Right cardiac atrium (tissue), 5 donors: ENCODE measurements around the gene SNUPN. TPM values are rescaled to one million over a fixed set of nuclear protein-coding genes. Genes with fewer than 3 reads are reported as not detected.

Source experiments
- ATAC-seq, 2 donors: fragments of 200-7000 bp; cut with Tn5 transposase; one replicate each; pipeline versions ENCODE4 v1.8.0 to v1.9.1; 2020; ENCODE audit warnings: moderate library complexity in 2 of 2, mild to moderate bottlenecking in 1 of 2
- DNase-seq, 3 donors: peaks; one replicate each; pipeline ENCODE4 v3.0.0-alpha.2; 2020
- H3K27ac ChIP-seq: one replicate; pipeline ENCODE4 v1.5.1; 2013; ENCODE audit warnings: mild to moderate bottlenecking, low read length, control low read depth, moderate library complexity
- H3K27me3 ChIP-seq: one replicate; pipeline ENCODE4 v1.6.1; 2013; ENCODE audit not compliant: control insufficient read depth, insufficient read depth
- H3K4me1 ChIP-seq: one replicate; pipeline ENCODE4 v1.6.1; 2013; ENCODE audit warnings: low read length; ENCODE audit not compliant: control insufficient read depth, insufficient read depth
- H3K4me3 ChIP-seq: one replicate; pipeline ENCODE4 v1.5.1; 2013; ENCODE audit warnings: low read length, control low read depth
- H3K9me3 ChIP-seq: one replicate; pipeline ENCODE4 v1.6.1; 2013; ENCODE audit warnings: low read length; ENCODE audit not compliant: control insufficient read depth
- WGBS: extraction: QIAGEN DNeasy Blood & Tissue Kit; methylation state at CpG from one replicate; pipeline ENCODE4 v1.1.7; 2013; 5-methylcytosine and 5-hydroxymethylcytosine counted together
- intact Hi-C, 4 donors: fragments of 100-400 bp; cut with DNase I; formaldehyde crosslinking; loops; one replicate each; pipeline versions ENCODE4 v1.11.0 to v1.14.0; 2022 to 2023
- polyA plus RNA-seq: library from polyadenylated mRNA; stranded (reverse); fragments of 200-250 nt; gene quantifications from one replicate; pipeline ENCODE4 v1.2.3, GENCODE V29; 2013
- total RNA-seq, 4 donors: library from RNA; stranded (reverse); fragmentation: NEBNext Ultra II Directional; extraction: Animal tissue kit (Norgen Biotek cat#: 25700); gene quantifications; one replicate each; pipeline ENCODE4 v1.2.1, GENCODE V29; 2021
- donor health status: healthy with polysubstance abuse.
- donor health status: DM: no; HTN: yes; CAD: no.
- donor health status: DM: no; HTN: no; CAD: no.
- donor health status: DM: no; HTN: yes; CAD: no; lungs with severe emphysema.
- donor health status: DM: yes; HTN: yes; CAD: no.

The SNUPN gene
- total and polyA plus RNA-seq, 5 donors, result 15.3 to 19.8 (median 17.9) TPM

- Histone ChIP-seq H3K27me3 (no peaks in the 10 kb centered on the region), H3K27ac (no peak overlapping the region), H3K9me3 (no peaks in the 10 kb centered on the region), H3K4me1 (peaks cover 3% of the 10 kb centered on the region), H3K4me3 (no peak overlapping the region)
- intact Hi-C loops, result no loop called here
- WGBS, result 78% methylated on average over 2 of the region's 2 CpGs
- DNase-seq, result no peak
- no peak for ATAC-seq
Observed at GRCh38 chr15:75622505-75622904, 3.0 kb downstream of the SNUPN start.

DNA sequence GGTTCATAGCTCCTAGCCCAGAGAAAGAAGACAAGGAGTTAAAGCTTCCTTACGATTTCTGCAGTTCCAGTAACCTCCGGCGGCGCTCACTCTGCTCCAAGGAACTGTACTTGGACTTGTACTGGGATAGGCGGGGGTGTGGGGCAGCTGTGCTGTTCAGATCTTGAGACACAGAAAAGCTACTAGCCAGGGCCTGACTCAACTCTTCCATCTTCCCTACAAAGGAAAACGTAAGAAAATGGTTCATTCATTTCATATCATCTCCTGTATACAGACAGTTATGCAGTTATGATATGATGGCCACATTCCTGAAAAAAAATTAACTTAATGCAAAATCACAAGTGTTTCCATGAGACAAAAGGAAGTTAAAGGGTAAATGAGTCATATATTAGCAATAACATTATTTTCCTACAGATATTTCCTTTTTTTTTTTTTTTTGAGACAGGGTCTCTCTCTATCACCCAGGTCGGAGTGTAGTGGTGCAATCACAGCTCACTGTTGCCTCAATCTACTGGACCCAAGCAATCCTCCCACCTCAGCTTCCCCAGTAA is 4.6 kb downstream of the SNUPN start:
- DNase-seq (peak; percentile 87 to 94 (median 91)), ATAC-seq (peak; percentile 83 to 85)
- intact Hi-C loops, result no loop called here
- Histone ChIP-seq H3K4me3 (no peak overlapping the region), H3K27ac (peak overlapping the region; percentile 76), H3K9me3 (no peaks in the 10 kb centered on the region), H3K4me1 (peaks cover 3% of the 10 kb centered on the region), H3K27me3 (no peaks in the 10 kb centered on the region)
- WGBS, result 37% methylated on average over 7 of the region's 7 CpGs

GRCh38 chr15:75620058-75620820 is 5.3 kb downstream of the SNUPN start:
- WGBS, result 35% methylated on average over 4 of the region's 4 CpGs
- Histone ChIP-seq H3K4me1 (peaks cover 3% of the 10 kb centered on the region), H3K4me3 (no peak overlapping the region), H3K27ac (peak overlapping the region; percentile 56), H3K9me3 (no peaks in the 10 kb centered on the region), H3K27me3 (no peaks in the 10 kb centered on the region)
- ATAC-seq (peak; percentile 70 to 77), DNase-seq (peak; percentile 41 to 72 (median 55))
- intact Hi-C loops, result no loop called here

DNA sequence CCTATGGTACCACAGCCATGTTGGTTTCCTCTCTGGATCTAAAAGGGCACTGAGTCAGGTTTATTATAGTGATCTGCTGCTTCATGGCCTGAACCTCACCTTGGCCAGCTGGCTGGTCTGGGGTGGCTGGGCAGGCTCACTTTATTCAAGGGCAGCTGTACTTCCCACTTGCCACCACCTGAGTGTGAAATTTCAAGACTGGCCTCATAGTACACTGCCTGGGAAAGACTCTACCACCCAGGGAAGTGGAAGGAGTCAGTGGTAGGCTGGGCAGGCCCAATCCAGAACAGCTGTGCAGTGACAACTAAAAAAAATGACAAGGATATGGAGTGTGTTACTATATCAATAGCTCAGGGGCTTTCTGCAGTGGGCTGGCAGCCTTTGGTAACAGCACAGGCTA is 8.8 kb downstream of the SNUPN start:
- H3K4me3 ChIP-seq, result no peak overlapping the region
- DNase-seq (no peak), ATAC-seq (no peak)
- no peaks in the 10 kb centered on the region for H3K27me3 ChIP-seq
- no peaks in the 10 kb centered on the region for H3K9me3 ChIP-seq
- peaks cover 3% of the 10 kb centered on the region for H3K4me1 ChIP-seq
- no peak overlapping the region for H3K27ac ChIP-seq
- intact Hi-C loops, result no loop called here

DNA sequence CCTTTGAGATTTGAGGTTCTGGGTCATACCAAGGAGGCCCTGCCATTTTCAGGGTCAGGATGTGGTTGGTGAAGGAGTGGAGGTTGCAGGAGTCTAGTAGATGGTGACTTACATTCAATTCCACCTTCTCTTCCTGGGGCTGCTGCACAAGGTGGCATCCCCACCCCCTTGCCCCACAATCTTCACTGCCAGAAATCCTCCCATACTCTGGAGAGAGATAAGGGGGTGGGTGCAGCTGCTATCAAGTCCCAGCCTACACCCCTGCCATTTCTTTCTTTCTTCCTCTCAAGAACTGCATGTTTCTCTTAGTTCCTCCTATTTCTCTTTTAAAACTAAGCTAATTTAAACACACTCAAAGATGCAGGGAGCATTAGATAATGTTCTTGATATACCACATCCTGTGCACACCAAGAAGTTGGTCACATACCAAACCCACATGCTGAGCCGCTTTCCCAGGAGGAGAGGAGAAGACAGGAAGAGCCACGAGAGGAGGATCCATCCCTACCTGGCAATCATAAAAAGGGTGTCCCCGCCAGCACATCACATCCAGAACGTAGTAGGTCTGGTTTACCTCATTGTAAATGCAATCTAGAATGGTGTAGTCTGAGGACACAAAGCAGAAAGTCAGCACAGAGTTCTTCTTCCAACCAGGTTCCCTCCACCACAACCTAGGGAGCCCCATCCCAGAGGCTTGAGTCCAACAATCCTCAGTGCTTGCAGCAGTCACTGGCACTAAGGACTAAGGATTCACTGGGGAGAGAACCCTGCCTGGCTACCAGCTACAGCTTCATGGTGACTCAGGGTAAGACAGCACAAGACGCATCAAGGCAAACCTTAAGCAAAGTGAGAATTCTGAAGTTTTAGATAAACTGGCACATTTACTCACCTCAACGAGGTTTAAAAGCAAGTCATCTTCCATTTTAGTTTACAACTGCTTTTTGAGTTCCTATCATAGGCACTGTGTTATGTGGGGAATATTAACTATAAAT is 18.5 kb downstream of the SNUPN start:
- Histone ChIP-seq H3K4me1 (no peaks in the 10 kb centered on the region), H3K9me3 (no peaks in the 10 kb centered on the region), H3K27ac (no peak overlapping the region), H3K27me3 (no peaks in the 10 kb centered on the region), H3K4me3 (no peak overlapping the region)
- intact Hi-C loops, result no loop called here
- no peak for DNase-seq
- no peak for ATAC-seq
- 80% methylated on average over 6 of the region's 6 CpGs for WGBS

- no peak overlapping the region for H3K27ac ChIP-seq
Observed at GRCh38 chr15:75606026-75606425, 19.5 kb downstream of the SNUPN start.

DNA sequence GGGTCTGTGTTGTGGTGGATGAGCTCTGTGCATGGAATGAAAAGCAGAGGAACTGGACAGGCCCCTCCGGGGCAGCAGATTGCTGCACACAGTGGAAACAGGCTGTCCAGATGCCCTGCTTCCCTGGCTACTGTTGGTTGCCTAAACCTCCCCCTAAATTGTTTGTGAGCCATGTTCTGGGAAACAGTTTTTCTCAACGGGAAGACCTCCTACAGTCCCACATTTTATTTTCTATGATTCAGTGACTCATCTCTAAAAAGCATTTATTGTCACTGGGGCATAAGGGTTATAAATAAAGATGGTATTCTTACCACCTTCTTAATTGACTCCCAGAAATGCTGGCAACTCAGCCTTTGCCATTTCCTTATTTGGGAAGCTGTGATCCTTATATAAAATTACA is 26.1 kb downstream of the SNUPN start:
- Histone ChIP-seq H3K4me3 (no peak overlapping the region), H3K9me3 (no peaks in the 10 kb centered on the region), H3K4me1 (no peaks in the 10 kb centered on the region), H3K27me3 (no peaks in the 10 kb centered on the region), H3K27ac (no peak overlapping the region)
- ATAC-seq, result no peak
- intact Hi-C loops, result no loop called here
- no peak for DNase-seq
- WGBS, result 64% methylated on average over 2 of the region's 2 CpGs

More at GRCh38 chr15:75606026-75606425, 19.5 kb downstream of the SNUPN start:
- DNase-seq, result no peak
- WGBS, result 93% methylated on average over 8 of the region's 8 CpGs
- no peak overlapping the region for H3K4me3 ChIP-seq
- H3K27me3 ChIP-seq, result no peaks in the 10 kb centered on the region
- intact Hi-C loops, result no loop called here
- no peaks in the 10 kb centered on the region for H3K4me1 ChIP-seq
- ATAC-seq, result no peak
- no peaks in the 10 kb centered on the region for H3K9me3 ChIP-seq

DNA sequence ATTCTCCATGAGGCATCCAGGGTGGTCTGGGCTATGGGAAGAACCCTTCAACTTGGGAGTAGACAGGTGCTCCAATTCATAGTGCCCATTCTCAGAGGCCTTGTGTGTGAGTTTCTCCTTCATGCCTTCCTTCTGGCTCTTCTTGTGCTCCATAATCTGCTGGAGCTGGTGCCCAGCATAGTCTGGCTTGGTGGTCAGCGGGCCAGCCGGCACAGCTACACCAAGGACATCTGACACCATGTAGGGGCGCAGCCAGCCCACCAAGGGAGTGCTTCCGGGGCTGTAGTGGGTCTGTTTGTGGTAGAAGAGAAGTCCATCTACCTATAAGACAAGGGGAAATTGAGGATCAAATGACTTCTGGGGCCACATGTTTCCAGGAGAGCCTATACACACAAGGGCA is 27.2 kb downstream of the SNUPN start:
- DNase-seq (no peak), ATAC-seq (no peak)
- intact Hi-C loops, result no loop called here
- no peaks in the 10 kb centered on the region for H3K27me3 ChIP-seq
- H3K4me3 ChIP-seq, result no peak overlapping the region
- WGBS, result 93% methylated on average over 4 of the region's 4 CpGs
- H3K9me3 ChIP-seq, result no peaks in the 10 kb centered on the region
- no peaks in the 10 kb centered on the region for H3K4me1 ChIP-seq
- H3K27ac ChIP-seq, result no peak overlapping the region

- H3K4me1 ChIP-seq, result no peaks in the 10 kb centered on the region
- no peak overlapping the region for H3K27ac ChIP-seq
- ATAC-seq (peak in 1 of 2 donors; percentile 20), DNase-seq (no peak)
- no peak overlapping the region for H3K4me3 ChIP-seq
- intact Hi-C loops, result no loop called here
- WGBS, result 61% methylated on average over 3 of the region's 3 CpGs
- H3K9me3 ChIP-seq, result no peaks in the 10 kb centered on the region
- no peaks in the 10 kb centered on the region for H3K27me3 ChIP-seq
Observed at GRCh38 chr15:75597667-75598341, 27.7 kb downstream of the SNUPN start.

GRCh38 chr15:75596703-75597345 is 28.7 kb downstream of the SNUPN start:
- Histone ChIP-seq H3K27me3 (no peaks in the 10 kb centered on the region), H3K4me1 (no peaks in the 10 kb centered on the region), H3K27ac (no peak overlapping the region), H3K4me3 (no peak overlapping the region), H3K9me3 (no peaks in the 10 kb centered on the region)
- no peak for DNase-seq
- ATAC-seq, result no peak
- intact Hi-C loops, result no loop called here
- 81% methylated on average over 3 of the region's 3 CpGs for WGBS
